Measurements from ENCODE around the gene SSBP3.

DNA sequence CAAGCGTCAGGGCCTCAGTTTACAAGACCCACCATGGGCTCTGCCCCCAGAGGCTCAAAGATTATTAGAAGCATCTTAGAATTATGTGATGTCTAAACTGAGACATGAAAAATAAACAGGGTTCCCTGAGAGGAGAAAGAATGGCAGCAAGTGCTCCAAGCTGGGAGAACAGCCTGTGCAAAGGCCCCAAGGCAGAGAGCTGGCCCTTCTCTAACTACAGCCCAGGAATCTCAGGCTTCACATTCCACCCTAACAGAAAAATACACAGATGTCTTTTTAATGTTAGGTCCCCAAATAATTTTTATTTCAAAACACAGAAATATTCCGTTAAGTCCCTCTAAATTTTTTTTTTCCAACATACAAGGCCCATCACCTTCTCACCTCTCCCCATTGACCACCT, 21.7 kb downstream of the SSBP3 start:
- no peak for TF ChIP-seq EZH2 (IDR thresholded peaks at IDR 0.05; ENCODE audit: borderline replicate concordance, low read depth, low read length, severe bottlenecking)
- TF ChIP-seq, protein P1, sequence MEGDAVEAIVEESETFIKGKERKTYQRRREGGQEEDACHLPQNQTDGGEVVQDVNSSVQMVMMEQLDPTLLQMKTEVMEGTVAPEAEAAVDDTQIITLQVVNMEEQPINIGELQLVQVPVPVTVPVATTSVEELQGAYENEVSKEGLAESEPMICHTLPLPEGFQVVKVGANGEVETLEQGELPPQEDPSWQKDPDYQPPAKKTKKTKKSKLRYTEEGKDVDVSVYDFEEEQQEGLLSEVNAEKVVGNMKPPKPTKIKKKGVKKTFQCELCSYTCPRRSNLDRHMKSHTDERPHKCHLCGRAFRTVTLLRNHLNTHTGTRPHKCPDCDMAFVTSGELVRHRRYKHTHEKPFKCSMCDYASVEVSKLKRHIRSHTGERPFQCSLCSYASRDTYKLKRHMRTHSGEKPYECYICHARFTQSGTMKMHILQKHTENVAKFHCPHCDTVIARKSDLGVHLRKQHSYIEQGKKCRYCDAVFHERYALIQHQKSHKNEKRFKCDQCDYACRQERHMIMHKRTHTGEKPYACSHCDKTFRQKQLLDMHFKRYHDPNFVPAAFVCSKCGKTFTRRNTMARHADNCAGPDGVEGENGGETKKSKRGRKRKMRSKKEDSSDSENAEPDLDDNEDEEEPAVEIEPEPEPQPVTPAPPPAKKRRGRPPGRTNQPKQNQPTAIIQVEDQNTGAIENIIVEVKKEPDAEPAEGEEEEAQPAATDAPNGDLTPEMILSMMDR (IDR thresholded peaks at IDR 0.05; ENCODE audit: borderline replicate concordance, extremely low read depth, low read length, poor library complexity, severe bottlenecking) = no peak

Measured in DND-41 (cell line).